SH-SY5Y (cell line): ENCODE data around the gene MAP4K2.

Experiments used
- GATA2 ChIP-seq: IDR thresholded peaks from 2 replicates; pipeline ENCODE4 v1.6.1; 2011; ENCODE audit warnings: mild to moderate bottlenecking, low read depth, low read length
- GATA3 ChIP-seq: IDR thresholded peaks from 2 replicates; pipeline ENCODE4 v1.6.1; 2011; ENCODE audit warnings: low read depth, mild to moderate bottlenecking, low read length, moderate library complexity

GRCh38 chr11:64787526-64788320 is 15.3 kb downstream of the MAP4K2 start:
- TF ChIP-seq GATA2 (no peak), GATA3 (no peak)
